CD4-positive, alpha-beta T cell treated with Interleukin-2 at 100 ng/mL for 4 hours (primary cell): ENCODE measurements around the gene FTO.

ENCODE experiments used
- DNase-seq: peaks from one replicate; pipeline ENCODE4 v3.0.0-alpha.2; 2020; ENCODE audit warnings: low spot score

The FTO gene

DNA sequence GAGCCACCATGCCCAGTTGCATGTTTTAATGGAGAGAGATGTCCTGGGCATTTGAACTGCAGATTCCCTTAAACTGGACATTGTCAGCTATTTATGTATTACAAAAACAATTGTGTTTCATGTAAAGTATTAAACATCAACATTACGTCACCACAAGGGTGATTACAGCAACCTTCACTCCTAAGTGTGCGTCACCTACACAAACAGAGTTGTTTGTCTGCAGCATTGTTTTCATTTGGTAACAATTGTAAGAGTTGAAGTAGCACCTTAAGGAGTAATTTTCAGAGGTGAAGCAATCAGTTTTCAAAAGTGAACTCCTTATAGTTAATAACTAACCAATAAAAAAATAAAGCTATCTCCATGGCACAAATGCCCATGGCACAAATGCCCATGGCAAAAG lies 311.2 kb downstream of the FTO start:
- DNase-seq, result no peak

- no peak for DNase-seq
These were observed 318.4 kb downstream of the FTO start for GRCh38 chr16:54022362-54022761.

DNA sequence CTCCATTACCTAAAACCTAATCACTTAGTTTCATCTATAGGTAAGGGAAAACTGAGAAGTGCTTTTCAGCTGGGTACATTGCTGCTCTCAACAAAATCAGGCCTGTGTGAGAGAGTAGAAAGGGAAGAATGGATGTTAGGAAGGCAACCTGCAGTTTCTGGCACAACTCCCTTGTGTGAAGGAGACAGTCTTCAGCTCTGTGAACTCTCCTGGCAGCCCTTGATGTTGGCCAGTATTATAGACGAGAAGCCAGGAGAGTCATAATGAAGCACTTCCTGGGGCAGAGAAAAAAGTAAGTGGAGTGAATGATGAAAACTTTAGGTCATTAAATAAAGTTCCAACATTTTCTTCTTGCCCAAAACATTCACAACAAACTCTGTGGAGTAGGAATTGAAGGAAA lies 322.5 kb downstream of the FTO start:
- DNase-seq, result no peak

DNA sequence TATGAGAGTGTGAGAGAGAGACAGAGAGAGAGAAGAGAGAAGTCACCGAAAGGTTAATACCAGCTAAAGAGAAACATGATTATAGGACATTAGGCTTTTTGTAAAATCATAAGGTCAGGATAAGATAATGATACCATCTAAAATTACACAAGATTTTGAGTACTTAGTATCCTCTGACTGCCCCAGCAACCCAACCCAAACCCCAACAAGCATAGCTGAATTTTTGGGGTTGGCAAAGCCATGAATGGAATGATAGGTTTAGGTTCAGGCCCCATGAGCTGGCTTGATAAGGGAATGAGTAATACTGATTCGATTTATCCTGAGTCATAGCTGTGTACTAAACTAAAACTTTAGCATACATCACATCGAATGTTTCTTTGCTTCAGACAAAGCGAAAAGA lies 323.1 kb downstream of the FTO start:
- no peak for DNase-seq

DNA sequence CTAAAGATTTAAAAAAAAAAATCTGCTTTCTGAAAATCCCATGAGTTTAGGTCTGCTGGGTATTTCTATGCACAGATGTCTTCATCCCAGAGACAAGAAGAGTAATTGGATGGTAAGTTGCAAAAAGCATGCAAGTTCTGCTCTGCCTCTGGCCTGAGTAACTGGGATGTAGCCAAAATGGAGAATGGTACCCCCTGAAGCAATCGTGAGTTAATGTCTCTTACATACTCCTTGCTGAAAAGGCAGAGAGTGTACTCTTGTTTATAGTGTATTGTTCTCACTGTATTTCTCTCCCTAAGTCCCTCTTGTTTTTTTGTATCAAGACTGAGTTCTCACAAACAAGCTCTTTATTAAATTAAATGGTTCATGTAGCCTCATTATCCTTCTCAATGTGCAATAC lies 323.6 kb downstream of the FTO start:
- DNase-seq, result no peak

GRCh38 chr16:54027995-54028394 lies 324.0 kb downstream of the FTO start:
- DNase-seq, result no peak

GRCh38 chr16:54030451-54030850 lies 326.5 kb downstream of the FTO start:
- DNase-seq, result no peak

DNA sequence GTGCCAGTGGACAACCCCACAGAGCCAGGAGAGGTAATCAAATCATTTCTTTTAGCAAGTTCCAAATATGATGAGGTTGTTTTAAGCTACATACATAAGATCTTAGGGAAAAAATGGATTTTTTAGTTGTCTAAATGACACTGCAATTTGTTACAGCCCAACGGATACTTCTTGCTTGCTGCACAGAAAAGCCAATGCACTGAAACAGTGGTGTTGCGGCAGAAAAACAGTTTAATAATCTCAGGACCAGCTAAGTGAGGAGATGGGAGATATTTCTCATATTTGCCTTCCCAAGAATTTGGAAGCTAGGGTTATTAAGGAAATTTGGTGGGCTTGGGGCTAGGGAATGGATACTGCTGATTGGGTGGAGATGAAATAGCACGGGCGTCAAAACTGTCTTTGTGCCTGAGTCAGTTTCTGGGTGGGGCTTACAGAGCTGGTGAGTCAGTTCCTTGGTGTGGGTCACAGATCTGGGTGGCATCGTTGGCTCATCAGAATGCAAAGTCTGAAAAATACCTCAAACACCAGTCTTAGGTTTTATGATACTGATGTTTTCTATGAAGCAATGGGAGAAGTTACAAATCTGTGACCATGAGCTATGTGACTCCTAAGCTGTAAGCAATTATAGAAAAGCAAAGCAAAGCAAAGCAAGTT lies 327.3 kb downstream of the FTO start:
- no peak for DNase-seq

DNA sequence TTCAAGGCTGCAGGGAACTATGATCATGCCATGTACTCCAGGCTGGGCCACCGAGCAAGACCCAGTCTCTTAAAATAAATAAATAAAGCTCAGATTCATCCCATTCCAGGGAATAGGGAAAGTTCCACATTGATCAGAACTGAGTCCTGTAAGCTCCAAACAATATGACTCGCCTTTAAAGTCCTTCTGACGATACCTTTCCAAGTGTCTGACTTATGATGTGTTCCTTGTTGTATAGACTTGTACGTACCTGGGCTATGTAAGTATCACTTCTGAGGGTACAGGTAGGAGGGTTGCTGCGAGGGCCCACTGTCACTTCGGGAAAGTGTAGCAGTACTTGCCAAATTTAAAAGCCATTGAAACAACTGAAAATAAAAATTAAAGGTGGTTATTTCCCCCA lies 329.8 kb downstream of the FTO start:
- DNase-seq, result no peak

DNA sequence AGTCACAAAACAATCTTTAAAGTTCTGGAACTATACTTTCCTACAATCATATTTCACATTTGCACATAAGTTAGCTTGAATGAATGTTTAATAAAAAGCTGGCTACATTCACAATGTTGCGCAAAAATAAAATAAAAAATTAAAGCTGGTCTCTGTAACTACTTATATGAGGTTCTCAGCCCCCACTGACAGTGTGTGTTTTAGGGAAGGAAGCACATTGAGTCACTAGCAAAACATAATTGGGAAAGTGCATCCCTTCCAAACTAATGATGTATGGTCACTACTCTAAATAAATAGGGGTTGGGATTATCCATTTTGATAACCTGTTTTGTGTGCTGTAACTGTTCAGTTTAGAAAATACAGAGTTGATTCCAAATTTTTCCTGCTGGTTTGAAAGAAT lies 330.7 kb downstream of the FTO start:
- DNase-seq, result no peak

DNA sequence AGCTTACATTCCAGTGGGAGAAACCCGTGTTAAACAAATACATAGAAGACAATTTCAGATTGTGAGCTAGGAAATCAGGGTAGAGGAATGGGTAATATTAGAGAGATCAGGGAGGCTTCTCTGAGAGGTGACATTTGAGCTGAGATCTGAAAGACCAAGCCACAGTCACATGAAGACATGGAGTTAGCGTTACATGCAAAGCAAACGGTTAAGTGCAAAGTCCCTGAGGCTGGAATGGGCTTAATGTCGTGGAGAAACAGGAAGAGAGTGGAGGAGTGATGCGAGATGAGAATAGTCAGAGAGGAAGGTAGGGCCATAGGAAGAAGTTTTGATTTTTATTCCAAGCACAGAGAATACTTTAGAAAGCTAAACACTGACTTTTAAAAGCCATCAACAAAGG lies 336.5 kb downstream of the FTO start:
- DNase-seq, result no peak

GRCh38 chr16:54040975-54041374 lies 337.0 kb downstream of the FTO start:
- DNase-seq, result no peak

DNA sequence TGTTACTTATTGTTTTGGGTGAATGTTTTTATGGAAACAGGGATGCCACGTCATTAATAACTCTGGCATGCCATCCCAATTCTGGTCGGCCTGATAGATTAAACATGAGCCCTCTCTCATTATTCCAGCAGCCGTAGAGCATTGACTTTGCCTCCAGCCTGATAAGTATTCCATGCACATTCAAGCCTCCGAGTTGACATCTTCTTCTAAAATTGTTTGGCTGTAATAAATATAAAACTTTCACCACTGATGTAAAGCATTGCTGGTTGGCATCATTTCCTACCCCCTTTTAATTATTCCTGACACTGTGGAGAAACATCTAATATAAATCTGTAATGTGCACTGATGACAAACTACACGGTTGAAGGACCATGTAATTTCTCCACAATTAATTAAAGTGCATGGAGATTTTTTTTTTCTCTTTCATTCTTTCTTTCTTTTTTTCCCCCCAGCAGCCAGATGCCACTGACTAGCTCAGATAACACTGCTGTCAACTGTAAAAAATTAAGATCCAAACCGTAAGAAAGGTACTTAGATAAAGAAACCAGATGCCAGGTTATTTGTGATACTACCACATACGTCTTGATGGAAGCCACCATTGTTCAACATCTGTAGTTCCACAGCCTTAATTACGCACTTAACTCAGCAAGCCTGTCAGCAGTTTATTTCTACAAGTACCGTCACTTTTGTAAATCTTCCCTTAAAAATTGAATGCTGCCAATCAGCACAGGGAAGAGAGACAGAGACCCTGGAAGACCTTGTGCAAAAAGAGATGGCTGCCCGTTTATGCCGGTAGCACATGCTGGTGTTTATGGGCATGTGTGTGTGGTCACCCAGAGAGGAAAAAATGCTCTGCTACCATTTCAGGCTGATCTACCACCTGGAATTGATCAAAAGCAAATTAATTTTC lies 344.9 kb downstream of the FTO start:
- no peak for DNase-seq

DNA sequence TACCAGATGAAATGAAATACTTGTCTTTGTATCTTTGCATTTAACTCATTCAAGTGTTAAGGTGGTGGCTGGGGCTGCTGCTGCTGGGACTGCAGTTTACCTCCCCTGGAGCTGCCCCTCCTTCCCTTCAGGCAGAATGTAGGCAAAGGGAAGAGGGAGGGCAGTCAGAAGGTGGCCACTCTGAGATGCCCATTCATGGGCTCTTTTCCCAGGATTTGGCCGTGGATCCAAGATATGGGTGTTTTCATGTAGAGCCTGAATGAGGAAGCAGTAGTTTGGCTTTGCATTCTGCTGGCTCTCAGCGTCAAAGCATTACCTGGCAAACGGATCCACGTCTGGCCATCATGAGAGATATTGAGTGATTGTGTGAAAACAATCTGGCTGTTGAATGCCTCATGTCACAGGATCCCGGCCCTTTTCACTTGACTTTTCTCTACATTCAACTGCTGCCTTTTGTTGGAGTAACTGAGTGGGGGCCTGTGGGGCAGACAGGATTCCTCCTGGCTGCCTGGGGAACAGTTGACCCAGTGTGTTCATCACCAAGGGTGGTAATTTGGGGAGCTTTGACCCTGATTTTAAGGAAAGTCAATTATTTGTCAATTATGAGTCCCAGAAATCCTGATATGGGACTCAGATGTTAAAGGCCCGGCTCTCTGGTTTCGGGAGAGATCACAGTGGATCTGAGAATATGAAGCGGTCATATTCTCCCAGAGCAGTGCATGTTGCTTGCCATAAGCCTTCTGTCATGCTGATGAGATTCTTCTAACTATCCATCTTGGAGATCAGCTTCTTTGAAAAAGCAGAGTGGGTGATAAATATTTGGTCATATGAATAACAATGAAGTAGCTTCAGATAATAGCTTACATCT lies 345.9 kb downstream of the FTO start:
- no peak for DNase-seq

DNA sequence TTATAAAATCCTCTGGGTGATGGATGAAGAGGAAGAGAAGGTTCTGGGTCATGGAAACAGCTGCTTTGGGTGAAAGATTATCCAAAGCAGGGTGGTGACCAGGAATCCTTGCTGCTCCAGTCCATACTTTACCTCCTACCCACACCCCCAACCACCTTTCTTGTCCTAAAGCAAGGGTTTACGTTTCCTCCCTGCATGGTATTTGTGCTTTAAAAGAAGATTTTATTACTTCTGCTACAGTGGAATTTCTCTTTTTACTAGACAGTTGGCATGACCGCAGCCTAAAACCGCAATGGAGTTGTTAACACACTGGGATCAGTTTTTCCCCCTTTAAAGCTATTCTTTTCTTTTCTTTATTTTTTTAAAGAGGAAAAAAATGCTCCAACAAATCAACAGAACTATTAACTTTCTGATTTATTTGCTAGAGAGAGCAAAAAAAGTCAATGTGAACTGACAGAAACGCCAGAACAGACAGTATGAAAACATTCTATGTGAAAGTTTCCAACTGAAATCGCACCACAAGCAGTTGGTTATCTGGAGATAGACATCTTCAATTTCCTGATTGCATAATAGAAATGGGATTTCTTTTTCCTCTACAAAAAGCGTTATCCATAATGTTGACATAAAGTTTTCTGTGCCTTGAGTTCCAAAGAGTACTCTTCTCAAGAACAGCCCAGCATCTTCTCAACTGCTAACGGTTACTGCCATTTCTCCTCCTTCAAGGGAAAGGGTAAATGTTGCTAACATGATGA lies 346.7 kb downstream of the FTO start:
- DNase-seq, result no peak

- DNase-seq, result no peak
These were observed 347.9 kb downstream of the FTO start for GRCh38 chr16:54051821-54052220.

- DNase-seq, result no peak
These were observed 348.3 kb downstream of the FTO start for GRCh38 chr16:54052271-54052670.

- DNase-seq, result no peak
These were observed 350.2 kb downstream of the FTO start for GRCh38 chr16:54053891-54054820.

DNA sequence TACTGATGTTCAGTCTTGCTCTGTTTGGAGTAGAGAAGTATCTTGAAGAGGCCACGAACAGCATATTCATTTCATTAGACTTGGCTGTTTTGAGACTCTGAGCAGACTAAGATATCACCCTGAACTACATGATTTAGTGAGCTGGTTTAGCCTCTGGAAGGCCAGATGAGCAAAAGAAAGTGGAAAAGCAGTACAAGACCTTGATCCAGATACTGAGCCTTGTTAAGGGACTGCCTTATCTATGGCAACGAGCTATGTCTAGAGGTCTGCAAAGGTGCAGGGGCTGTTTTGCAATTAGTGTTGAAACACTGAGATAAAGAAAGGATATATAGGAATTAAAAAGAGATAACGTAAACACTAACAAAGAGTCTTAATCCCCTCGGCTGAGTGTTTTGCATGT lies 351.2 kb downstream of the FTO start:
- DNase-seq, result no peak

- no peak for DNase-seq
These were observed 351.9 kb downstream of the FTO start for GRCh38 chr16:54055864-54056263.

GRCh38 chr16:54056921-54057320 lies 353.0 kb downstream of the FTO start:
- DNase-seq, result no peak
